HCT116 (cell line): ENCODE data around the gene FAM209B. TPM values are rescaled to one million over a fixed set of nuclear protein-coding genes. Genes with fewer than 3 reads are reported as not detected.

Experiments
- ATAC-seq: fragments of 200-7000 bp; cut with Tn5 transposase; 2 replicates; pipeline ENCODE4 v1.9.1; 2020; ENCODE audit warnings: mild to moderate bottlenecking, moderate library complexity
- BruUV-seq: library from RNA; stranded (reverse); fragments of 400-500 nt; replicated peaks from 2 replicates; lab custom pipeline; 2021; lab: Mats Ljungman, UMichigan
- CTCF ChIA-PET: fragments of 300-600 bp; sonication (Branson Sonifier 250); formaldehyde crosslinking; loops from one replicate; lab custom pipeline; 2021; ENCODE audit warnings: antibody characterized with exemption; lab: Charles Lee
- POLR2A ChIA-PET: fragments of 300-600, 350-600 bp; sonication (Branson Sonifier 250); formaldehyde crosslinking; loops from one replicate; lab custom pipeline; 2021; ENCODE audit warnings: antibody characterized with exemption; lab: Charles Lee
- RAD21 ChIA-PET, 2 experiments: fragments of 300-600 bp; sonication (Branson Sonifier 250); formaldehyde crosslinking; loops; one replicate each; lab custom pipeline; 2023; ENCODE audit warnings: low total read pairs in 2 of 2; ENCODE audit not compliant: uncharacterized antibody in 2 of 2, unreplicated experiment in 2 of 2, low non-redundant PET in 1 of 2; lab: Charles Lee
- DNase-seq: peaks from one replicate; pipeline ENCODE4 v3.0.0-alpha.2; 2010; ENCODE audit warnings: low read depth, low spot score
- H2AFZ ChIP-seq: fragments of 200-600 bp; shearing (Covaris generic), sonication (generic); 2 replicates; pipeline ENCODE4 v1.6.1; 2017; ENCODE audit warnings: low read depth, mixed run types, mixed read lengths, antibody characterized with exemption, low read length; ENCODE audit not compliant: poor library complexity, severe bottlenecking
- H3K27ac ChIP-seq: 2 replicates; pipeline ENCODE4 v1.5.1; 2012; ENCODE audit warnings: low read depth, low read length
- H3K27me3 ChIP-seq: fragments of 200-600 bp; sonication (generic); 2 replicates; pipeline ENCODE4 v1.6.1; 2016; ENCODE audit warnings: mixed run types, low read length, mixed read lengths; ENCODE audit not compliant: insufficient read depth
- H3K36me3 ChIP-seq, 2 experiments: fragments of 200-500 bp in 1 of 2; fragments of 200-600 bp in 1 of 2; sonication (Bioruptor generic) in 1 of 2; sonication (generic) in 1 of 2; 2 replicates each; pipeline versions ENCODE4 v1.5.1 to v1.6.1; 2014 to 2016; ENCODE audit warnings: low read length in 2 of 2, inconsistent platforms in 1 of 2, mixed read lengths in 1 of 2, mixed run types in 1 of 2; ENCODE audit not compliant: insufficient read depth in 2 of 2, control insufficient read depth in 1 of 2
- H3K4me1 ChIP-seq, 2 experiments: fragments of 200-600 bp in 1 of 2; sonication (generic) in 1 of 2; 2 replicates each; pipeline versions ENCODE4 v1.5.1 to v1.6.1; 2012 to 2017; ENCODE audit warnings: low read length in 2 of 2, inconsistent platforms in 1 of 2, mild to moderate bottlenecking in 1 of 2, mixed read lengths in 1 of 2, mixed run types in 1 of 2, moderate library complexity in 1 of 2; ENCODE audit not compliant: insufficient read depth in 2 of 2, control insufficient read depth in 1 of 2
- H3K4me2 ChIP-seq: fragments of 200-600 bp; sonication (generic); 2 replicates; pipeline ENCODE4 v1.6.1; 2017; ENCODE audit warnings: mixed run types, low read length, mixed read lengths
- H3K4me3 ChIP-seq, 2 experiments: fragments of 200-600 bp in 1 of 2; sonication (generic) in 1 of 2; replicated peaks in 1 of 2; 2 replicates each; pipeline ENCODE4 v1.5.1; 2011 to 2016; ENCODE audit warnings: low read length in 2 of 2, control low read depth in 1 of 2, low read depth in 1 of 2, mild to moderate bottlenecking in 1 of 2, mixed read lengths in 1 of 2, mixed run types in 1 of 2
- H3K79me2 ChIP-seq: fragments of 200-600 bp; sonication (generic); 2 replicates; pipeline ENCODE4 v1.6.1; 2017; ENCODE audit warnings: mild to moderate bottlenecking, mixed run types, low read length, moderate library complexity, mixed read lengths; ENCODE audit not compliant: insufficient read depth
- H3K9ac ChIP-seq: fragments of 200-600 bp; sonication (generic); 2 replicates; pipeline ENCODE4 v1.6.1; 2016; ENCODE audit warnings: low read length, mixed read lengths
- H3K9me2 ChIP-seq: fragments of 200-600 bp; sonication (generic), shearing (Covaris generic); 2 replicates; pipeline ENCODE4 v1.6.1; 2017; ENCODE audit warnings: mixed run types, mild to moderate bottlenecking, moderate library complexity; ENCODE audit not compliant: insufficient read depth
- H3K9me3 ChIP-seq, 2 experiments: fragments of 200-500 bp in 1 of 2; fragments of 200-600 bp in 1 of 2; sonication (Bioruptor generic) in 1 of 2; sonication (generic) in 1 of 2; 2 replicates each; pipeline ENCODE4 v1.6.1; 2014 to 2017; ENCODE audit warnings: low read length in 2 of 2, mixed read lengths in 2 of 2, inconsistent platforms in 1 of 2, low read depth in 1 of 2, mild to moderate bottlenecking in 1 of 2, mixed run types in 1 of 2, moderate library complexity in 1 of 2; ENCODE audit not compliant: control insufficient read depth in 1 of 2, insufficient read depth in 1 of 2
- H4K20me1 ChIP-seq: fragments of 200-600 bp; sonication (generic), shearing (Covaris generic); 2 replicates; pipeline ENCODE4 v1.6.1; 2017; ENCODE audit warnings: mixed run types, mild to moderate bottlenecking, moderate library complexity; ENCODE audit not compliant: insufficient read depth
- CBX3 ChIP-seq: IDR thresholded peaks from 2 replicates; pipeline ENCODE4 v1.6.1; 2012; ENCODE audit warnings: low read depth
- EGR1 ChIP-seq: IDR thresholded peaks from 2 replicates; pipeline ENCODE4 v1.6.1; 2012; ENCODE audit warnings: low read depth
- ELF1 ChIP-seq: IDR thresholded peaks from 2 replicates; pipeline ENCODE4 v1.6.1; 2012; ENCODE audit warnings: low read depth, borderline replicate concordance
- EZH2 ChIP-seq: fragments of 200-600 bp; sonication (generic); IDR thresholded peaks from 2 replicates; pipeline ENCODE4 v1.6.1; 2017; ENCODE audit warnings: antibody characterized with exemption, mixed run types
- EZH2phosphoT487 ChIP-seq: fragments of 200-600 bp; IDR thresholded peaks from 2 replicates; pipeline ENCODE4 v1.6.1; 2018; ENCODE audit warnings: antibody characterized with exemption, borderline replicate concordance
- FOSL1 ChIP-seq: IDR thresholded peaks from 2 replicates; pipeline ENCODE4 v1.6.1; 2012; ENCODE audit warnings: low read depth
- JUND ChIP-seq: IDR thresholded peaks from 2 replicates; pipeline ENCODE4 v1.6.1; 2012
- POLR2A ChIP-seq: IDR thresholded peaks from 2 replicates; pipeline ENCODE4 v1.7.0; 2011; ENCODE audit warnings: borderline replicate concordance; ENCODE audit not compliant: insufficient read depth, insufficient read length; ENCODE audit errors: extremely low read depth
- POLR2AphosphoS5 ChIP-seq: IDR thresholded peaks from 2 replicates; pipeline ENCODE4 v1.6.1; 2011; ENCODE audit warnings: mild to moderate bottlenecking, low read depth, low read length, moderate library complexity
- RAD21 ChIP-seq: IDR thresholded peaks from 2 replicates; pipeline ENCODE4 v1.6.1; 2012; ENCODE audit warnings: low read depth, mild to moderate bottlenecking
- SIN3A ChIP-seq: IDR thresholded peaks from 2 replicates; pipeline ENCODE4 v1.6.1; 2012; ENCODE audit warnings: low read depth
- TCF7L2 ChIP-seq: IDR thresholded peaks from 2 replicates; pipeline ENCODE4 v1.7.0; 2011; ENCODE audit warnings: borderline replicate concordance, inconsistent platforms; ENCODE audit not compliant: insufficient read depth, insufficient read length; ENCODE audit errors: extremely low read depth
- YY1 ChIP-seq: IDR thresholded peaks from 2 replicates; pipeline ENCODE4 v1.6.1; 2011; ENCODE audit warnings: low read length, low read depth, moderate library complexity, mild to moderate bottlenecking; ENCODE audit not compliant: insufficient replicate concordance; ENCODE audit errors: extremely low read depth
- ZNF274 ChIP-seq: fragments of 200-500 bp; sonication (Bioruptor generic); IDR thresholded peaks from 2 replicates; pipeline ENCODE4 v1.6.1; 2014; ENCODE audit warnings: mild to moderate bottlenecking, low read depth, low read length, inconsistent platforms
- intact Hi-C: fragments of 100-400 bp; cut with micrococcal nuclease; formaldehyde crosslinking; loops from 2 replicates; pipeline ENCODE4 v1.10.0; 2022
- total RNA-seq: library from RNA; stranded (reverse); gene quantifications from one replicate; pipeline ENCODE4 v1.2.1, GENCODE V29; 2021; ENCODE audit not compliant: unreplicated experiment
- TF ChIP-seq, protein P1 (sequence below): IDR thresholded peaks from 2 replicates; pipeline ENCODE4 v1.6.1; 2011; ENCODE audit warnings: mild to moderate bottlenecking, low read length, moderate library complexity; ENCODE audit not compliant: insufficient replicate concordance; ENCODE audit errors: extremely low read depth
- TF ChIP-seq, protein P2 (sequence below): IDR thresholded peaks from 2 replicates; pipeline ENCODE4 v1.6.1; 2012; ENCODE audit warnings: low read depth
- TF ChIP-seq, protein P3 (sequence below): IDR thresholded peaks from 2 replicates; pipeline ENCODE4 v1.6.1; 2012
- TF ChIP-seq, protein P4 (sequence below): IDR thresholded peaks from 2 replicates; pipeline ENCODE4 v1.6.1; 2012

Gene FAM209B
- total RNA-seq, 1 experiment from 2014 or later = not detected

DNA sequence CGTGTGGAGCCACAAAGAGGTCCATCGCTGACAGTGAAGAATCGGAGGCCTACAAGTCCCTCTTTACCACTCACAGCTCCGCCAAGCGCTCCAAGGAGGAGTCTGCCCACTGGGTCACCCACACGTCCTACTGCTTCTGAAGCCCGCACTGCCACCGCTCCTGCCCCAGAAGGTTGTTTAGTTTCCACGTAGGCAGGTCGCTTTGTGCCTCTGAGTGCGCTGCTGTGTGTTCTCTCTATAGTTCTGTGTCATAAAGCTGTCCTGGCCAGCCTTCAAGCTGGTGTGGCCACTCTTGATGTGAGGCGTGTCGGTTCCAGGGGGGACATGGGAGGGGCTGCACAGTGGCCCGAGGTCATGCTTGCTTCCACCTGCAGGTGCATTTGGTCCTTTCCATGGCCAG lies 14.9 kb upstream of the FAM209B start:
- DNase-seq = no peak
- Histone ChIP-seq H3K4me3 (no peak overlapping the region), H3K9me3 (peaks cover 0 to 7% of the 10 kb centered on the region in 2 experiments; a peak in 1 of 4 replicates), H3K4me1 (no peaks in the 10 kb centered on the region), H3K27me3 (no peaks in the 10 kb centered on the region), H4K20me1 (no peaks in the 10 kb centered on the region), H3K4me2 (no peak overlapping the region), H3K9me2 (no peaks in the 10 kb centered on the region), H2AFZ (no peak overlapping the region), H3K9ac (no peak overlapping the region), H3K27ac (no peak overlapping the region), H3K79me2 (no peaks in the 10 kb centered on the region), H3K36me3 (peaks cover 20 to 23% of the 10 kb centered on the region in 2 experiments; a peak in 3 of 4 replicates)
- ChIA-PET POLR2A (no interaction called here), RAD21 (no interaction called here), CTCF (no interaction called here)
- BruUV-seq = no TSS peak
- intact Hi-C loops = no loop called here
- ATAC-seq = no peak
- TF ChIP-seq, protein P1, sequence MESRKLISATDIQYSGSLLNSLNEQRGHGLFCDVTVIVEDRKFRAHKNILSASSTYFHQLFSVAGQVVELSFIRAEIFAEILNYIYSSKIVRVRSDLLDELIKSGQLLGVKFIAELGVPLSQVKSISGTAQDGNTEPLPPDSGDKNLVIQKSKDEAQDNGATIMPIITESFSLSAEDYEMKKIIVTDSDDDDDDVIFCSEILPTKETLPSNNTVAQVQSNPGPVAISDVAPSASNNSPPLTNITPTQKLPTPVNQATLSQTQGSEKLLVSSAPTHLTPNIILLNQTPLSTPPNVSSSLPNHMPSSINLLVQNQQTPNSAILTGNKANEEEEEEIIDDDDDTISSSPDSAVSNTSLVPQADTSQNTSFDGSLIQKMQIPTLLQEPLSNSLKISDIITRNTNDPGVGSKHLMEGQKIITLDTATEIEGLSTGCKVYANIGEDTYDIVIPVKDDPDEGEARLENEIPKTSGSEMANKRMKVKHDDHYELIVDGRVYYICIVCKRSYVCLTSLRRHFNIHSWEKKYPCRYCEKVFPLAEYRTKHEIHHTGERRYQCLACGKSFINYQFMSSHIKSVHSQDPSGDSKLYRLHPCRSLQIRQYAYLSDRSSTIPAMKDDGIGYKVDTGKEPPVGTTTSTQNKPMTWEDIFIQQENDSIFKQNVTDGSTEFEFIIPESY = no peak
- TF ChIP-seq FOSL1 (no peak), JUND (no peak), POLR2A (no peak), EGR1 (no peak), EZH2 (no peak), CBX3 (no peak), SIN3A (no peak), TCF7L2 (no peak), POLR2AphosphoS5 (no peak), RAD21 (no peak), ELF1 (no peak), YY1 (no peak), ZNF274 (no peak), EZH2phosphoT487 (no peak)
- TF ChIP-seq, protein P2, sequence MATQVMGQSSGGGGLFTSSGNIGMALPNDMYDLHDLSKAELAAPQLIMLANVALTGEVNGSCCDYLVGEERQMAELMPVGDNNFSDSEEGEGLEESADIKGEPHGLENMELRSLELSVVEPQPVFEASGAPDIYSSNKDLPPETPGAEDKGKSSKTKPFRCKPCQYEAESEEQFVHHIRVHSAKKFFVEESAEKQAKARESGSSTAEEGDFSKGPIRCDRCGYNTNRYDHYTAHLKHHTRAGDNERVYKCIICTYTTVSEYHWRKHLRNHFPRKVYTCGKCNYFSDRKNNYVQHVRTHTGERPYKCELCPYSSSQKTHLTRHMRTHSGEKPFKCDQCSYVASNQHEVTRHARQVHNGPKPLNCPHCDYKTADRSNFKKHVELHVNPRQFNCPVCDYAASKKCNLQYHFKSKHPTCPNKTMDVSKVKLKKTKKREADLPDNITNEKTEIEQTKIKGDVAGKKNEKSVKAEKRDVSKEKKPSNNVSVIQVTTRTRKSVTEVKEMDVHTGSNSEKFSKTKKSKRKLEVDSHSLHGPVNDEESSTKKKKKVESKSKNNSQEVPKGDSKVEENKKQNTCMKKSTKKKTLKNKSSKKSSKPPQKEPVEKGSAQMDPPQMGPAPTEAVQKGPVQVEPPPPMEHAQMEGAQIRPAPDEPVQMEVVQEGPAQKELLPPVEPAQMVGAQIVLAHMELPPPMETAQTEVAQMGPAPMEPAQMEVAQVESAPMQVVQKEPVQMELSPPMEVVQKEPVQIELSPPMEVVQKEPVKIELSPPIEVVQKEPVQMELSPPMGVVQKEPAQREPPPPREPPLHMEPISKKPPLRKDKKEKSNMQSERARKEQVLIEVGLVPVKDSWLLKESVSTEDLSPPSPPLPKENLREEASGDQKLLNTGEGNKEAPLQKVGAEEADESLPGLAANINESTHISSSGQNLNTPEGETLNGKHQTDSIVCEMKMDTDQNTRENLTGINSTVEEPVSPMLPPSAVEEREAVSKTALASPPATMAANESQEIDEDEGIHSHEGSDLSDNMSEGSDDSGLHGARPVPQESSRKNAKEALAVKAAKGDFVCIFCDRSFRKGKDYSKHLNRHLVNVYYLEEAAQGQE = no peak
- TF ChIP-seq, protein P3, sequence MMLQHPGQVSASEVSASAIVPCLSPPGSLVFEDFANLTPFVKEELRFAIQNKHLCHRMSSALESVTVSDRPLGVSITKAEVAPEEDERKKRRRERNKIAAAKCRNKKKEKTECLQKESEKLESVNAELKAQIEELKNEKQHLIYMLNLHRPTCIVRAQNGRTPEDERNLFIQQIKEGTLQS = no peak
- TF ChIP-seq, protein P4, sequence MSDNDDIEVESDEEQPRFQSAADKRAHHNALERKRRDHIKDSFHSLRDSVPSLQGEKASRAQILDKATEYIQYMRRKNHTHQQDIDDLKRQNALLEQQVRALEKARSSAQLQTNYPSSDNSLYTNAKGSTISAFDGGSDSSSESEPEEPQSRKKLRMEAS = no peak
